ENCODE data around the gene CUL3. TPM values are rescaled to one million over a fixed set of nuclear protein-coding genes. Genes with fewer than 3 reads are reported as not detected.

CUL3 gene
- total and polyA plus RNA-seq, 2 of the 8 experiments (the other 6 are each of a cell fraction or from before 2014, with no cell fraction given): 28.5 to 113 TPM

- TF ChIP-seq RAD21 (IDR thresholded peaks at IDR 0.05 in 1 of 2, conservative IDR thresholded peaks at IDR 0.05 in 1 of 2; ENCODE audit: low read depth in 2 of 2, low read length in 2 of 2) (no peak), CTBP2 (IDR thresholded peaks at IDR 0.05; ENCODE audit: borderline replicate concordance, insufficient read depth, insufficient read length, low read length) (no peak), ATF3 (IDR thresholded peaks at IDR 0.05; ENCODE audit: insufficient read depth, low read depth, low read length) (no peak), MAX (IDR thresholded peaks at IDR 0.05) (no peak), ZNF274 (IDR thresholded peaks at IDR 0.05; ENCODE audit: borderline replicate concordance, extremely low read depth, low read length) (no peak), ASH2L (IDR thresholded peaks at IDR 0.05; ENCODE audit: low read length) (no peak)
Observed at GRCh38 chr2:224442071-224442967, 142.8 kb downstream of the CUL3 start (continued).

Data from H1 (cell line).